ENCODE results near the gene SDC1. TPM values are rescaled to one million over a fixed set of nuclear protein-coding genes. Genes with fewer than 3 reads are reported as not detected.

SDC1 gene
- total and polyA plus RNA-seq, 2 of the 8 experiments (the other 6 are each of a cell fraction or from before 2014, with no cell fraction given), result 45.3 to 73.3 TPM

DNA sequence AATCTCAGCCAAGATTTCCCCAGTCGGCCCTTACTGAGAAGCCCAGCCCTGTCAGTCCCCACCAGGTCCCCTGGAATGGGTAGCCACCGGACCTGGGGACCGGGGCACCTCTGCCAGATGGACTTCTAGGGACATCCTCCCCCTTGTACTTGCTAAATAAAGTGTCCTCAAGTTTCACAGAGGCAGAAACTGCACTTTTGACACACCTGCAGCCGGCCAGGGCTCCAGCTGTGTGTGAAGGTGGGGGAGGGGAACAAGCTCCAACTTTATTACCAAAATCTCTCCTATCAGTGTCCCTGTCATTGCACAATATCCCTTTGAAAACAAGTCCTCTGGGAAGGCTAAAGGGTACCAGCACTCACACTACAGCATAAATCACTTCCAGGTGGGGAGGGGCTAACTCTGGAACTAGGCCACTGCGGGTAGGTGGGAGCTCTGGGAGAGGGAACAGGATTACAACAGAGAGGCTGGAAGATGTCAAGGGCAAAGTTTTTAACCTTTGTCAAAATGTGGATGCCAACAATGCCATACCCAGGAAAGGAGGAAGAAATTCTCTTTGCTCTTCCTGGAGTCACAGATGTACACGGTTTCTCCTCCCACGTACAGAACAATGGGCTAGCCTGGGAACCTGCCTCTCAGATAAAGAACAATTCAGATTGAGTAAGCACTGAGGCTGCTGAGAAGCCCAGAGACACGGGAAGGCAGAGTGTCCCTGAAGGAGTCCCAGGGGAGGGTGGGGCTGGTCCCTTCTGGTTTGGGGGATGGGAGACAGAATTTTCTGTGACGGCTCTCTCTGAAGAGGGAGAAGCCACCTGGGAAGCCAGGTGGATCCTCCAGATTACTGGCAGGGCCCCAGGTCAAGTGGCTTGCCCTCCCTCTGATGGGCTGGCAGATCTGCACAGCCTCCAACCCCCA, 11.0 kb downstream of the SDC1 start:
- H3K36me3 ChIP-seq (ENCODE audit: control insufficient read depth in 2 of 4, insufficient read depth in 4 of 4, low read length in 3 of 4), result peaks cover 0 to 2% (median 0%) of the 10 kb centered on the region in 4 experiments; a peak in 1 of 8 replicates
- no peak overlapping the region for H4K5ac ChIP-seq (ENCODE audit: insufficient read length, low read depth, low read length)
- TF ChIP-seq CEBPB (IDR thresholded peaks at IDR 0.05; ENCODE audit: low read depth, low read length) (peak; percentile 41; the same call in 1 of the 2 replicates), JUND (IDR thresholded peaks at IDR 0.05; ENCODE audit: low read length) (no peak)
- H3K4me2 ChIP-seq (ENCODE audit: insufficient read depth in 1 of 2, low read depth in 2 of 2, low read length in 2 of 2), result no peak overlapping the region; a peak in 2 of 4 replicates
- ChIA-PET POLR2A (ENCODE audit: partially characterized antibody) (interaction anchor here (1.3 to 3.8 kb wide), 4 partner anchors 9 to 78 kb away, joined by 3 to 19 read pairs (median 5); partner anchors contain the start of gene SDC1), CTCF (ENCODE audit: partially characterized antibody) (interaction anchor here (0.7 to 5.1 kb wide), 16 partner anchors 9 to 429 kb away, joined by 3 to 22 read pairs (median 4); partner anchors contain the start of gene SDC1)
- no peak overlapping the region for H2BK12ac ChIP-seq (ENCODE audit: low read depth, low read length)
- H3K18ac ChIP-seq (ENCODE audit: extremely low read depth, low read length), result no peak overlapping the region
- no peak overlapping the region for H2BK15ac ChIP-seq (ENCODE audit: low read length)
- peaks cover 0 to 27% (median 9%) of the 10 kb centered on the region in 4 experiments; a peak in 6 of 7 replicates for H3K4me1 ChIP-seq (replicated peaks in 1 of 4; ENCODE audit: control insufficient read depth in 3 of 4, insufficient read depth in 4 of 4, low read length in 3 of 4)
- DNase-seq (ENCODE audit: low read depth in 1 of 2, low spot score in 2 of 2) (no peak), FAIRE-seq (no peak)
- H2AFZ ChIP-seq (ENCODE audit: low read length), result no peak overlapping the region
- H4K20me1 ChIP-seq (replicated peaks in 1 of 2; ENCODE audit: control insufficient read depth in 1 of 2, insufficient read depth in 2 of 2, low read length in 2 of 2), result peaks cover 39 to 52% of the 10 kb centered on the region in 2 experiments
- H3K9me3 ChIP-seq (ENCODE audit: insufficient read depth in 2 of 2, low read depth in 1 of 2, low read length in 1 of 2), result no peaks in the 10 kb centered on the region
- no peak overlapping the region for H2AK5ac ChIP-seq (ENCODE audit: low read depth, low read length)
- H3K79me2 ChIP-seq (ENCODE audit: control insufficient read depth in 1 of 2, insufficient read depth in 2 of 2, low read length in 2 of 2), result peaks cover 4 to 90% of the 10 kb centered on the region in 2 experiments
- no peak overlapping the region for H4K8ac ChIP-seq (ENCODE audit: extremely low read depth, insufficient read depth, low read length)
- H3K56ac ChIP-seq (replicated peaks; ENCODE audit: insufficient read length, low read depth, low read length), result no peak overlapping the region
- H2BK120ac ChIP-seq (replicated peaks; ENCODE audit: low read depth, low read length), result no peak overlapping the region
- no peak overlapping the region; the same call in 1 of the 2 replicates for H2BK5ac ChIP-seq (ENCODE audit: low read depth, low read length)
- H3K27ac ChIP-seq (ENCODE audit: low read depth, low read length), result no peak overlapping the region; the same call in 1 of the 2 replicates
- no peak overlapping the region for H2BK20ac ChIP-seq (ENCODE audit: low read length)
- H3K4ac ChIP-seq (replicated peaks; ENCODE audit: insufficient read length, low read depth, low read length), result no peak overlapping the region
- H3K23ac ChIP-seq (ENCODE audit: insufficient read length), result no peak overlapping the region
- WGBS, 2 experiments (ENCODE audit: extremely low coverage in 1 of 2, insufficient coverage in 1 of 2, insufficient read length in 1 of 2, insufficient replicate concordance in 2 of 2, low coverage in 1 of 2, low lambda C conversion rate in 2 of 2, missing lambda C conversion rate in 1 of 2), result 84% methylated on average over 7 of the region's 9 CpGs; no CpG with 5 or more reads in 1 of the 2 experiments
- no peak overlapping the region for H3K4me3 ChIP-seq (ENCODE audit: extremely low read depth in 1 of 4, insufficient read depth in 2 of 4, low read depth in 3 of 4, low read length in 4 of 4)
- H3K9ac ChIP-seq (replicated peaks in 1 of 4; ENCODE audit: extremely low read depth in 1 of 4, low read depth in 3 of 4, low read length in 3 of 4), result no peak overlapping the region
- no peaks in the 10 kb centered on the region for H3K27me3 ChIP-seq (replicated peaks in 1 of 4; ENCODE audit: control insufficient read depth in 3 of 4, extremely low read depth in 1 of 4, insufficient read depth in 3 of 4, low read length in 3 of 4)
- peaks cover 38% of the 10 kb centered on the region for H3K79me1 ChIP-seq (ENCODE audit: low read depth, low read length)
- peaks cover 4% of the 10 kb centered on the region; the same call in 1 of the 2 replicates for H3K23me2 ChIP-seq (ENCODE audit: low read depth, low read length)
- H4K91ac ChIP-seq (replicated peaks; ENCODE audit: insufficient read length, low read length), result no peak overlapping the region
- H3K14ac ChIP-seq (ENCODE audit: insufficient read length), result no peak overlapping the region
